HL-60 (cell line): Measurements from ENCODE around the gene ARRB1.

Experiments used
- DNase-seq, 2 experiments: peaks; one replicate each; pipeline ENCODE4 v3.0.0-alpha.2; 2010 to 2020; ENCODE audit warnings: low read depth in 1 of 2, low spot score in 1 of 2
- H3K27ac ChIP-seq: fragments of 250-450 bp; sonication (Bioruptor Pico); replicated peaks from 2 replicates; pipeline ENCODE4 v1.5.1; 2020; ENCODE audit warnings: mild to moderate bottlenecking, moderate library complexity
- H3K27me3 ChIP-seq: fragments of 250-450 bp; sonication (Bioruptor Pico); 2 replicates; pipeline ENCODE4 v1.5.1; 2021; ENCODE audit warnings: mild to moderate bottlenecking, moderate library complexity; ENCODE audit not compliant: insufficient read depth, poor library complexity, severe bottlenecking
- H3K4me3 ChIP-seq: replicated peaks from 2 replicates; pipeline ENCODE4 v1.5.1; 2011; ENCODE audit warnings: mild to moderate bottlenecking, control low read depth, low read length; ENCODE audit not compliant: insufficient read depth
- CTCF ChIP-seq: IDR thresholded peaks from one replicate; pipeline ENCODE4 v1.5.1; 2011; ENCODE audit warnings: low read length, control low read depth, inconsistent platforms; ENCODE audit not compliant: insufficient read depth
- GABPA ChIP-seq: IDR thresholded peaks from 2 replicates; pipeline ENCODE4 v1.6.1; 2012; ENCODE audit warnings: low read depth
- POLR2AphosphoS5 ChIP-seq: IDR thresholded peaks from 2 replicates; pipeline ENCODE4 v1.6.1; 2012; ENCODE audit warnings: low read depth
- REST ChIP-seq: IDR thresholded peaks from 2 replicates; pipeline ENCODE4 v1.6.1; 2012; ENCODE audit warnings: low read depth; ENCODE audit not compliant: insufficient replicate concordance
- SPI1 ChIP-seq: IDR thresholded peaks from 2 replicates; pipeline ENCODE4 v1.6.1; 2012; ENCODE audit warnings: low read depth, mild to moderate bottlenecking, borderline replicate concordance

ARRB1 gene

GRCh38 chr11:75315439-75315805 lies 36.0 kb downstream of the ARRB1 start:
- no peak overlapping the region for H3K4me3 ChIP-seq
- TF ChIP-seq REST, result no peak
- TF ChIP-seq POLR2AphosphoS5, result no peak
- no peak for TF ChIP-seq SPI1
- TF ChIP-seq CTCF, result no peak
- TF ChIP-seq GABPA, result no peak
- no peaks in the 10 kb centered on the region for H3K27me3 ChIP-seq
- DNase-seq, result no peak
- H3K27ac ChIP-seq, result no peak overlapping the region

- no peaks in the 10 kb centered on the region for H3K27me3 ChIP-seq
- TF ChIP-seq POLR2AphosphoS5, result no peak
- TF ChIP-seq REST, result no peak
- no peak for TF ChIP-seq SPI1
- no peak for TF ChIP-seq CTCF
- TF ChIP-seq GABPA, result no peak
- DNase-seq, result no peak
- H3K4me3 ChIP-seq, result no peak overlapping the region
- no peak overlapping the region for H3K27ac ChIP-seq
Observed at GRCh38 chr11:75314771-75315438, 36.6 kb downstream of the ARRB1 start.

GRCh38 chr11:75313513-75314272 lies 37.8 kb downstream of the ARRB1 start:
- no peaks in the 10 kb centered on the region for H3K27me3 ChIP-seq
- H3K4me3 ChIP-seq, result no peak overlapping the region
- DNase-seq, result no peak
- no peak for TF ChIP-seq CTCF
- TF ChIP-seq POLR2AphosphoS5, result no peak
- no peak for TF ChIP-seq REST
- no peak for TF ChIP-seq GABPA
- no peak for TF ChIP-seq SPI1
- no peak overlapping the region for H3K27ac ChIP-seq
